Measurements from ENCODE around the gene GARIN1A.
"Not testable (repeated sequence)": the region's sequence is repeated elsewhere in the genome, so short reads cannot be mapped to it uniquely, and the experiment has no call there.

Gene GARIN1A

GRCh38 chr7:128671992-128672391, at the start of gene GARIN1A:
GARIN1A (plus strand) TSS chr7:128672292; CDS start chr7:128672398, 106 bp downstream.
- Mint-ChIP-seq H3K4me1 (peaks cover 10% of the 10 kb centered on the region), H3K4me3 (no peak within 1 kb of the TSS), H3K36me3 (no peaks in the 10 kb centered on the region), H3K9me3 (no peaks in the 10 kb centered on the region), H3K27ac (no peak within 1 kb of the TSS), H3K27me3 (peaks cover 11% of the 10 kb centered on the region)
- DNase-seq (ENCODE audit: low spot score in 2 of 2) (no peak), ATAC-seq (ENCODE audit: low read depth) (no peak)

DNA sequence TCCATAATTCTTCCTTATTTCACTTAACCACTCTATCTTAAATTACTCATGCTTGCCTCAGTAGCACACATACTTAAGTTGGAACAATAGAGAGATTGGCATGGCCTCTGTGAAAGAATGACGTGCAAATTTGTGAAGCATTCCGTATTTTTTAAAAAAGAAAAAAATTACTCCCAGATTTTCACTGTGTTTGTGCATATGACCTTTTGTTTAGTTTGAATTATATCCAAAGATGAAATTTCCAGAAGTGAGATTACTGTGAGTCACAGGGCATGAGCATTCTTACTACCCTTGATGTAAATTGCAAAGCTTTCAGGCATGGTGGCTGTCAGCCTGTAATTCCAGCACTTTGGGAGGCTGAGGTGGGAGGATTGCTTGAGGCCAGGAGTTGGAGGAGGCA, 45.0 kb upstream of the GARIN1A start:
- H3K36me3 Mint-ChIP-seq = peaks cover 18% of the 10 kb centered on the region
- H3K27ac Mint-ChIP-seq; H3K27me3 Mint-ChIP-seq; DNase-seq (ENCODE audit: low spot score in 2 of 2); H3K9me3 Mint-ChIP-seq; H3K4me1 Mint-ChIP-seq; H3K4me3 Mint-ChIP-seq; ATAC-seq (ENCODE audit: low read depth): not testable (repeated sequence)

- ATAC-seq (ENCODE audit: low read depth); DNase-seq (ENCODE audit: low spot score in 2 of 2); H3K4me3 Mint-ChIP-seq; H3K4me1 Mint-ChIP-seq; H3K27me3 Mint-ChIP-seq; H3K9me3 Mint-ChIP-seq: not testable (repeated sequence)
- H3K27ac Mint-ChIP-seq = peak overlapping the region; percentile 72
- H3K36me3 Mint-ChIP-seq = peaks cover 22% of the 10 kb centered on the region
Measured at GRCh38 chr7:128633915-128634314, 38.2 kb upstream of the GARIN1A start.

GRCh38 chr7:128645206-128645605, 26.9 kb upstream of the GARIN1A start:
- Mint-ChIP-seq H3K27ac (peak overlapping the region; percentile 50), H3K36me3 (peaks cover 15% of the 10 kb centered on the region)
- not testable (repeated sequence) for DNase-seq (ENCODE audit: low spot score in 2 of 2); H3K4me3 Mint-ChIP-seq; H3K4me1 Mint-ChIP-seq; H3K9me3 Mint-ChIP-seq; ATAC-seq (ENCODE audit: low read depth); H3K27me3 Mint-ChIP-seq

- ATAC-seq (ENCODE audit: low read depth); H3K4me3 Mint-ChIP-seq; H3K9me3 Mint-ChIP-seq; H3K27me3 Mint-ChIP-seq; H3K4me1 Mint-ChIP-seq; DNase-seq (ENCODE audit: low spot score in 2 of 2): not testable (repeated sequence)
- Mint-ChIP-seq H3K27ac (peak overlapping the region; percentile 86), H3K36me3 (peaks cover 15% of the 10 kb centered on the region)
Measured at GRCh38 chr7:128645844-128646243, 26.2 kb upstream of the GARIN1A start.

DNA sequence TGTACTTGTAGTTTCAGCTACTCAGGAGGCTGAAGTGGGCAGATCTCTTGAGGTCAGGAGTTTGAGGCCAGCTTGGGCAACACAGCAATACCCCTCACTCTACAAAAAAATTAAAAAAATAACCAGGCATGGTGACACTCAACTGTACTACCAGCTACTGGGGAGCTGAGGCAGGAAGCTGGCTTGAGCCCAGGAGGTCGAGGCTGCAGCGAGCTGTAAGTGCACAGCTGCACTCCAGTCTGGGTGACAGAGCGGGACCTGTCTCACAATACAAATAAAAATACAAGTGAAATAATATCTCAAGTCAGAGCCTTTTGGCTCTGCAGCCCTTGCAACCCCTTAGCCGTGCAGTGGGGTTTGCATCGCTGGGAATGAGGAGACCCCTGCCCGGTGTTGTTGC, 25.2 kb upstream of the GARIN1A start:
- not testable (repeated sequence) for H3K9me3 Mint-ChIP-seq; H3K4me1 Mint-ChIP-seq; H3K27ac Mint-ChIP-seq; DNase-seq (ENCODE audit: low spot score in 2 of 2); H3K27me3 Mint-ChIP-seq; ATAC-seq (ENCODE audit: low read depth); H3K4me3 Mint-ChIP-seq
- H3K36me3 Mint-ChIP-seq = peaks cover 18% of the 10 kb centered on the region

- not testable (repeated sequence) for DNase-seq (ENCODE audit: low spot score in 2 of 2); H3K27me3 Mint-ChIP-seq; ATAC-seq (ENCODE audit: low read depth); H3K4me1 Mint-ChIP-seq; H3K9me3 Mint-ChIP-seq; H3K27ac Mint-ChIP-seq; H3K4me3 Mint-ChIP-seq
- peaks cover 18% of the 10 kb centered on the region for H3K36me3 Mint-ChIP-seq
Measured at GRCh38 chr7:128651096-128651495, 21.0 kb upstream of the GARIN1A start.

DNA sequence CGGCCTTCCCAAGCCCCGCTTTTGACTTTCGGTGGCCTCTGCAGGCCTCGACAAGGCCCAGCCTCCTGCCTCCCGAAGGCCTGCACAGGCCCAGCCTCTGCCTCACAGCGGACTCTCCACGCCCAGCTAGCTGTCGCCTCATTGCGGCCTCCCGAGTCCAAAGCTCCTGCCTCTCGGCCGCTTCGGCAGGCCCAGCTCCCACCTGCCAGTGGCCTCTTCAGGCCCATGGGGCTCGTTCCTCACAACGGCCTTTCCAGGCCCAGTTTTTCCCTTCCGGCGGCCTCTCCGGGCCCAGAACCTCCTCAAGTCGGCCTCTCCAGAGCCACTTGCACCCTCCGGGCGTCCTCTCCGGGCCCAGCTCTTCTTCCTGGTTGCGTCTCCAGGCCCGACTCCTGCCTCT, 19.5 kb upstream of the GARIN1A start:
- Mint-ChIP-seq H3K27ac (peak overlapping the region; percentile 55), H3K36me3 (peaks cover 17% of the 10 kb centered on the region)
- not testable (repeated sequence) for ATAC-seq (ENCODE audit: low read depth); H3K9me3 Mint-ChIP-seq; H3K4me1 Mint-ChIP-seq; H3K4me3 Mint-ChIP-seq; H3K27me3 Mint-ChIP-seq; DNase-seq (ENCODE audit: low spot score in 2 of 2)

DNA sequence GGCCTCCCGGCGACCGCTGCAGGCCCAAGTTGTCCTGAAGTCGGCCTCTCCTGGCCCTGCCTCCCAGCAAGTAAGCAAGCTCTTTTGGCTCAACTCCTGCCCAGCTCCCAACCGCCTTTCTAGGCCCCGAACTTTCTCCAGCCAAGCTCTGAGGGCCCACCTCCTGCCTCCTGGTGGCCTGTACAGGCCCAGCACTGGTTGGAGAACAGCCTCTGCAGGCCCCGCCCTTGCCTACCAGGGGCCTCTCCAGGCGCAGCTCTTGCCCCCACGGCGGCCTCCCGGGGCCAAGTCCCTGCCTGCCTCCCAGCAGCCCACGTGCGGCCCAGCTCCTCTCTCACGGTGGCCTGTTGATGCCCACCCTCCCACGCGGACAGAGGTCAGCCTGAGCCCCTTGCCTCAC, 18.9 kb upstream of the GARIN1A start:
- ATAC-seq (ENCODE audit: low read depth); H3K27me3 Mint-ChIP-seq; H3K9me3 Mint-ChIP-seq; H3K4me1 Mint-ChIP-seq; DNase-seq (ENCODE audit: low spot score in 2 of 2); H3K4me3 Mint-ChIP-seq: not testable (repeated sequence)
- peak overlapping the region; percentile 55 for H3K27ac Mint-ChIP-seq
- H3K36me3 Mint-ChIP-seq = peaks cover 17% of the 10 kb centered on the region

DNA sequence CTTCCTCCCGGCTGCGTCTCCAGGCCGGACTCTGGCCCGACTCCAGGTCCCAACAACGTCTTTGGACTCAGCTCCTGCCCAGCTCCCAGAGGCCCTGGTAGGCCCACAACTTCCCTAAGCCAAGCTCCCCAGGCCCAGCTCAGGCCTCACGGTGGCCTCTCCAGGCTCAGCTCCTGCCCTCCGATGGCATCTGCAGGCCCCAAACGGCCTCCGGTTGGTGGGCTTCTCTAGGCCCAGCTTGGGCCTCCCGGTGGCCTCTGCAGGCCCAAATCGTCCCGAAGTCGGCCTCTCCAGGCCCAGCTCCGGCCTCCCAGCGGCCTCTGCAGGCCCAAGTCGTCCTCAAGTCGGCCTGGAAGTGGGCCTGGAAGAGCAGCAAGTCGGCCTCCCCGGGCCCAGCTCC, 18.0 kb upstream of the GARIN1A start:
- not testable (repeated sequence) for ATAC-seq (ENCODE audit: low read depth); DNase-seq (ENCODE audit: low spot score in 2 of 2); H3K4me1 Mint-ChIP-seq; H3K27ac Mint-ChIP-seq; H3K27me3 Mint-ChIP-seq; H3K4me3 Mint-ChIP-seq; H3K9me3 Mint-ChIP-seq
- peaks cover 15% of the 10 kb centered on the region for H3K36me3 Mint-ChIP-seq

DNA sequence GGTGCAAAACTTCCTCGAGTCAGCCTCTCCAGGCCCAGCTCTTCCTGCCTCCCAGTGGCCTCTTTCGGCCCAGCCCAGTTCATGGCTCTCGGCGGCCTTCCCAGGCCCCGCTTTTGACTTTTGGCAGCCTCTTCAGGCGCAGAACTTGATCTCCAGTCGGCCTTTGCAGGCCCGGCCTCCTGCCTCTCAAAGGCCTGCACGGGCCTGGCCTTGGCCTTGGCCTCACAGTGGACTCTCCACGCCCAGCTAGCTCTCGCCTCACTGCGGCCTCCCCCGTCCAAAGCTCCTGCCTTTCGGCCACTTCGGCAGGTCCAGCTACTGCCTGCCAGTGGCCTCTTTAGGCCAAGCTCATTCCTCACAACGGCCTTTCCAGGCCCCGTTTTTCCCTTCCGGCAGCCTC, 17.6 kb upstream of the GARIN1A start:
- peaks cover 15% of the 10 kb centered on the region for H3K36me3 Mint-ChIP-seq
- H3K4me1 Mint-ChIP-seq; ATAC-seq (ENCODE audit: low read depth); H3K4me3 Mint-ChIP-seq; DNase-seq (ENCODE audit: low spot score in 2 of 2); H3K27me3 Mint-ChIP-seq; H3K9me3 Mint-ChIP-seq; H3K27ac Mint-ChIP-seq: not testable (repeated sequence)

DNA sequence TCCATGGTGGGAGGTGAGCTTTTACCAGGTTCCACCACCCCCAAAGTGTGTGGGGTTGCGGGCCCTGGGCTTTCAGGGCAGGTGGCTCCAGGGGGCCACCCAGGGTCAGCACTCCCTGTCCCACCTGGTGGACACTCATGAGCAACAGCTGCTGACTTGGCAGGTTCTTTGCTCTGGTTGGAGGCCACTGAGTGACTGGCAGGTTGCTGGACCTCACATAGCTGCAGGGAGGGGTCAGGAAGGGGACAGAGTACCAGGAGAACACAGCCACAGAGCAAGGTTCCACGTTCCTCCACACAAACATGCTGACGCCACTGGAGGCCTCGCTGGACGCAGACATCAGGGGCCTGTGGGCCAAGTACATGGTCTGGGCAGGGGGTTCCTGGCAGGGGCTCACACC, 13.7 kb upstream of the GARIN1A start:
- H3K9me3 Mint-ChIP-seq; DNase-seq (ENCODE audit: low spot score in 2 of 2); H3K4me1 Mint-ChIP-seq; H3K4me3 Mint-ChIP-seq; H3K27me3 Mint-ChIP-seq; ATAC-seq (ENCODE audit: low read depth); H3K27ac Mint-ChIP-seq: not testable (repeated sequence)
- peaks cover 12% of the 10 kb centered on the region for H3K36me3 Mint-ChIP-seq

DNA sequence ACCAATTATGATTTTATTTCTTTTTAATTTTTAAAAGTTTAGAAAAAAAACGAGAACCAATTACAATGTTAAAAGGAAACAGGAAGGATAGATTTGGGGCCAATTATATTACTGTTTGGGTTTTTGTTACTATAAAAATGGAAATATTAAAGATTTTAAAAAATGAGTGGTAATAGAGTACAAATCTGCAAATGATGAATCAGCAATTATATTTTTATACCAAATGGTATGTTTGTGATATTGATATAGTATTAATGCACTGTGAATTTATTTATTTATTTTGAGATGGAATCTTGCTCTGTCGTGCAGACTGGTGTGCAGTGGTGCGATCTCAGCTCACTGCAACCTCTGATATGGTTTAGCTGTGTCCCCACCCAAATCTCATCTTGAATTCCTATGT, 11.5 kb upstream of the GARIN1A start:
- ATAC-seq (ENCODE audit: low read depth) (no peak), DNase-seq (ENCODE audit: low spot score in 2 of 2) (no peak)
- peaks cover 2% of the 10 kb centered on the region for H3K9me3 Mint-ChIP-seq
- H3K36me3 Mint-ChIP-seq = peaks cover 8% of the 10 kb centered on the region
- no peak overlapping the region for H3K4me3 Mint-ChIP-seq
- no peaks in the 10 kb centered on the region for H3K4me1 Mint-ChIP-seq
- H3K27me3 Mint-ChIP-seq = no peaks in the 10 kb centered on the region
- H3K27ac Mint-ChIP-seq = no peak overlapping the region

DNA sequence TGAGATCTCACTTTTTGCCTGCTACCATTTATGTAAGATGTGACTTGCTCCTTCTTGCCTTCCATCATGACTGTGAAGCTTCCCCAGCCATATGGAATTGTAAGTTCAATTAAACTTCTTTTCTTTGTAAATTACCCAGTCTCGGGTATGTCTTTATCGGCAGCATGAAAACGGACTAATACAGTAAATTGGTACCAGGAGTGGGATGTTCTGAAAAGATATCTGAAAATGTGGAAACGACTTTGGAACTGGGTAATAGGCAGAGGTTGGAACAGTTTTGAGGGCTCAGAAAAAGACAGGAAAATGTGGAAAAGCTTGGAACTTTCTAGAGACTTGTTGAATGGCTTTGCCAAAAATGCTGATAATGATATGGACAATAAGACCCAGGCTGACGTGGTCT, 10.6 kb upstream of the GARIN1A start:
- peaks cover 8% of the 10 kb centered on the region for H3K36me3 Mint-ChIP-seq
- H3K27me3 Mint-ChIP-seq = no peaks in the 10 kb centered on the region
- peaks cover 2% of the 10 kb centered on the region for H3K9me3 Mint-ChIP-seq
- no peak overlapping the region for H3K4me3 Mint-ChIP-seq
- ATAC-seq (ENCODE audit: low read depth) (no peak), DNase-seq (ENCODE audit: low spot score in 2 of 2) (no peak)
- H3K27ac Mint-ChIP-seq = no peak overlapping the region
- no peaks in the 10 kb centered on the region for H3K4me1 Mint-ChIP-seq

DNA sequence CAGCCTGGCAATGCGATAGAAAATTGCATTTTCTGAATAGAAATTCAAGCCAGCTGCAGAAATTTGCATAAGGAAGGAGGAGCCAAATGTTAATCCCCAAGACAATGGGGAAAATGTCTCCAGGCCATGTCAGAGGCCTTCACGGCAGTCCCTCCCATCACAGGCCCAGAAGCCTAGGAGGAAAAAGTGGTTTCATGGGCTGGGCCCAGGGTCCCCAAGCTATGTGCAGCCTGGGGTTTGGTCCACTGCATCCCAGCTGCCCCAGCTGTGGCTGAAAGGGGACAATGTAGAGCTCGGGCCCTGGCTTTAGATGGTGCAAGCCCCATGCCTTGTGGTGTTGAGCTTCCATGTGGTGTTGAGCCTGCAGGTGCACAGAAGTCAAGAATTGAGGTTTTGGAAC, 10.0 kb upstream of the GARIN1A start:
- peaks cover 2% of the 10 kb centered on the region for H3K9me3 Mint-ChIP-seq
- H3K4me3 Mint-ChIP-seq = no peak overlapping the region
- no peak overlapping the region for H3K27ac Mint-ChIP-seq
- DNase-seq (ENCODE audit: low spot score in 2 of 2) = no peak
- H3K4me1 Mint-ChIP-seq = no peaks in the 10 kb centered on the region
- no peak for ATAC-seq (ENCODE audit: low read depth)
- no peaks in the 10 kb centered on the region for H3K27me3 Mint-ChIP-seq
- H3K36me3 Mint-ChIP-seq = peaks cover 8% of the 10 kb centered on the region

All from memory B cell (primary cell).